ENCODE results near the gene FLT4.

GRCh38 chr5:180586870-180587269 is 62.5 kb downstream of the FLT4 start:
- TF ChIP-seq POLR2A (IDR thresholded peaks at IDR 0.05) (no peak), CTCF (IDR thresholded peaks at IDR 0.05) (no peak)
